ENCODE data around the gene GUCY2D. TPM values are rescaled to one million over a fixed set of nuclear protein-coding genes. Genes with fewer than 3 reads are reported as not detected.

GUCY2D gene
- polyA plus RNA-seq, 4 donors: 0.37 to 0.88 (median 0.40) TPM; not detected in 1

GRCh38 chr17:7989781-7990655 is 12.4 kb upstream of the GUCY2D start:
- DNase-seq (ENCODE audit: low read depth in 4 of 4, low spot score in 2 of 4): peak; percentile 59 to 70 (median 66)

DNA sequence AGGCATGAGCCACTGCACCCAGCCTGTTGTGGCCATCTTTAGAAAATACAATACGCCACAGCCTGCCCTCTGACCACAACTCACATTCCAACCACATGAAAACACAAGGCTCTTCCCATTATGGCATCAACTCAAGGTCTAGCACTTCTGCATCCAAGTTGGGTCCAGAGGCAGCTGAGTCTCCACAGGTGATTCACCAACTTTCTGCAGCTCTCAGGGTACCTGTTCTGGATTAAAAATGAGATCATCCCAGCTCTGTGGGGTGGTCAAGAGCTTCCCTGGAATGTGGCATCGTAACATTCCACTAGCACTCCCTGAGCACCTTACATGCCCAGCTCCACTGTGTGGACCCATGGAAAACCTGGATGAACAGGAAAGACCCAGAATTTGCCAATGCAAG is 9.9 kb upstream of the GUCY2D start:
- no peak for DNase-seq (ENCODE audit: low read depth in 4 of 4, low spot score in 2 of 4)

GRCh38 chr17:7992924-7993323 is 9.5 kb upstream of the GUCY2D start:
- no peak for DNase-seq (ENCODE audit: low read depth in 4 of 4, low spot score in 2 of 4)

- DNase-seq (ENCODE audit: low read depth in 4 of 4, low spot score in 2 of 4): no peak
Observed at GRCh38 chr17:7993972-7994589, 8.3 kb upstream of the GUCY2D start.

DNA sequence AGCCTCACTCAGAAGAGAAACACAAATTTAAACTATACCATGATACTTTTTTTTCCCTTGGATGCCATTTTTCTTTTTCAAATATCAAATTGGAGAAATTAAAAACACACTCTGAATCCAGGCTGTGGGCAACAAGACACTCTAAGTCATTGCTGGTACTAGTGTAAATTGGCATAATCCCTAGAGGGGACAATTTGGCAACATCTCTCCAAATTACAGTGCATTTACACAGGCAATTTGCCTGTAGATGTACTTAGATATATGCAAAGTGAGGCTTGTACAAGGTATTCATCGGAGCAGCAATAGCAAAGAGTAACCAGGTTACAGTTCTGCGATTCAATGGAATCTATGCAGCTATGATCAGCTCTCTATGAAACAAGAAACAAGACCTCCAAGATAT is 6.7 kb upstream of the GUCY2D start:
- DNase-seq (ENCODE audit: low read depth in 4 of 4, low spot score in 2 of 4): no peak

DNA sequence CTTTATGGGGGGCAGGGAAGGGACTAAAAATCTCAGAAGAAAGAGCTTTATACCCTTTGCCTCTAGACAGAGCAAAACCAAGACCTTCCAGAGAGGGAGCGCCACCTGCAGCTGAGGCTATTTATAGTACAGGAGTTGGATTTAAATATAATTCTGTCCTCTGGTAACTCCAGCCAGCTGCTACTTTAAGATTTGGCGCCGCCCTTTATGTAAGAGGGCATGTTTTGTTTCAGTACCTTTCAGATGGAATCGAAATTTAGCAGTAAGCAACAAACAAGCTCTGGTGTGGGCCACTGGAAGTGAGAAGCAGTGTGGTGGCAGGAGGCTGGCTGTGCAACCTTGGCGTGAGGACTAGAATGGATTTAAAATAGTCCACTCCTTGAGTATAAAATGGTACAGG is 5.2 kb upstream of the GUCY2D start:
- DNase-seq (ENCODE audit: low read depth in 4 of 4, low spot score in 2 of 4): no peak

- no peak for DNase-seq (ENCODE audit: low read depth in 4 of 4, low spot score in 2 of 4)
Observed at GRCh38 chr17:8002721-8003593, 542 bp downstream of the GUCY2D start.

DNA sequence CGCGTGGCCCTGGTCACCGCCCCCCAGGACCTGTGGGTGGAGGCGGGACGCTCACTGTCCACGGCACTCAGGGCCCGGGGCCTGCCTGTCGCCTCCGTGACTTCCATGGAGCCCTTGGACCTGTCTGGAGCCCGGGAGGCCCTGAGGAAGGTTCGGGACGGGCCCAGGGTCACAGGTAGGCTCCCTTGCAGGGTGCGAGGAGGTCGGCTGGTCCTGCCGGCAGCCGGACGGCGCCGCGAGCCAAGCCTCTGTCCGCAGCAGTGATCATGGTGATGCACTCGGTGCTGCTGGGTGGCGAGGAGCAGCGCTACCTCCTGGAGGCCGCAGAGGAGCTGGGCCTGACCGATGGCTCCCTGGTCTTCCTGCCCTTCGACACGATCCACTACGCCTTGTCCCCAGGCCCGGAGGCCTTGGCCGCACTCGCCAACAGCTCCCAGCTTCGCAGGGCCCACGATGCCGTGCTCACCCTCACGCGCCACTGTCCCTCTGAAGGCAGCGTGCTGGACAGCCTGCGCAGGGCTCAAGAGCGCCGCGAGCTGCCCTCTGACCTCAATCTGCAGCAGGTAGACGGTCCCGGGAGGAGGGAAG is 1.3 kb downstream of the GUCY2D start:
- DNase-seq (ENCODE audit: low read depth in 4 of 4, low spot score in 2 of 4): no peak

- DNase-seq (ENCODE audit: low read depth in 4 of 4, low spot score in 2 of 4): no peak
Observed at GRCh38 chr17:8004899-8005298, 2.5 kb downstream of the GUCY2D start.

- DNase-seq (ENCODE audit: low read depth in 4 of 4, low spot score in 2 of 4): no peak
Observed at GRCh38 chr17:8005357-8005756, 2.9 kb downstream of the GUCY2D start.

DNA sequence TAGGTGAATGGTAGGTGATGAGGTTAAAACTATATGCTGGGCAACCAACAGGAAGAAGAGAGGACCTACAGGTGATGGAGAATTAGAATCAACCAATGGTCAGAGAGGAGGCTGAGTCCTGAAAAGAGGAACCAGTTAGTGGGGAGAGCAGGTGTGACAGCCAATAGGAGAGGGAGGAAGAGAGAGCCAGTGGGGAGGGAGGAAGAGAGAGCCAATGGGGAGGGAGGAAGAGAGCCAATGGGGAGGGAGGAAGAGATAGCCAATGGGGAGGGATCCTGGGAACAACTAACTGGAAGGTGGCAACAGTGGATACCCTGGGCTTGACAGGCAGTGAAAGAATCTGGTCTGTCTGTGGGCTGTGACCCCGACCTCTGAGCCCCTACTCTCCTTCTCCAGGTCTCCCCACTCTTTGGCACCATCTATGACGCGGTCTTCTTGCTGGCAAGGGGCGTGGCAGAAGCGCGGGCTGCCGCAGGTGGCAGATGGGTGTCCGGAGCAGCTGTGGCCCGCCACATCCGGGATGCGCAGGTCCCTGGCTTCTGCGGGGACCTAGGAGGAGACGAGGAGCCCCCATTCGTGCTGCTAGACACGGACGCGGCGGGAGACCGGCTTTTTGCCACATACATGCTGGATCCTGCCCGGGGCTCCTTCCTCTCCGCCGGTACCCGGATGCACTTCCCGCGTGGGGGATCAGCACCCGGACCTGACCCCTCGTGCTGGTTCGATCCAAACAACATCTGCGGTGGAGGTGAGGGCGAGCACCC is 3.7 kb downstream of the GUCY2D start:
- DNase-seq (ENCODE audit: low read depth in 4 of 4, low spot score in 2 of 4): no peak

DNA sequence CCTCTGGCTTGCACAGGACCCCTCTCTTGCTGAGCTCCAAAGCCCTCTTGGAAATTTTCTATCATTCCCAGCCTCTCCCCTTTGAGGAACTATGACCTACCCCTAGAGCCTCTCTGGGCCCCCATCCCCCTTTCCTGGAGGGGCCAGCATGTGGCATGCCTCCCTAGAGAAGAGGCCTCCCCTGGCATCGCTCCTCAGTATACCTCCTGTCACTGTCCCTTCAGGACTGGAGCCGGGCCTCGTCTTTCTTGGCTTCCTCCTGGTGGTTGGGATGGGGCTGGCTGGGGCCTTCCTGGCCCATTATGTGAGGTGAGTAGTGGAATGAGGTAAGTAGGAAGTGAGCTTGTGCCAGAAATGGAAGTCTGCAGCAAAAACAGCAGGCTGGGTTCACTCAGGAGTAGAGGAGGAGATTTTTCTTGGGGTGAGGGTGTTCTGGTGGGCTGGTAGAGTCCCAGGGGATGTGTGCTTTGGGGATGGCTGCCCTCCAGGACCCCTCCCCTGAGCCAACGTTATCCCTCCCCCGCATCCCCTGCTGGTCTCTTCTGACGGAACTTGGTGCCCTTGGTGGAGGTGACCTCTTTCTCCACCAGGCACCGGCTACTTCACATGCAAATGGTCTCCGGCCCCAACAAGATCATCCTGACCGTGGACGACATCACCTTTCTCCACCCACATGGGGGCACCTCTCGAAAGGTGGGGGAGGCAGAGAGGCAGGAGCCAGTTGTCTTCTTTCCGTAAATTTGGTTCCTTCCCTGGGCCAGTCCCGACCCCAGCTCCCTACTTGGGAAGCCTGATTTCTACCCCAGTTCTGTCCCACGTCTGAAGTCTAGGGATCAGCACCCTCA is 4.6 kb downstream of the GUCY2D start:
- DNase-seq (ENCODE audit: low read depth in 4 of 4, low spot score in 2 of 4): no peak

- DNase-seq (ENCODE audit: low read depth in 4 of 4, low spot score in 2 of 4): no peak
Observed at GRCh38 chr17:8007836-8008235, 5.4 kb downstream of the GUCY2D start.

- no peak for DNase-seq (ENCODE audit: low read depth in 4 of 4, low spot score in 2 of 4)
Observed at GRCh38 chr17:8012045-8012580, 9.7 kb downstream of the GUCY2D start.

DNA sequence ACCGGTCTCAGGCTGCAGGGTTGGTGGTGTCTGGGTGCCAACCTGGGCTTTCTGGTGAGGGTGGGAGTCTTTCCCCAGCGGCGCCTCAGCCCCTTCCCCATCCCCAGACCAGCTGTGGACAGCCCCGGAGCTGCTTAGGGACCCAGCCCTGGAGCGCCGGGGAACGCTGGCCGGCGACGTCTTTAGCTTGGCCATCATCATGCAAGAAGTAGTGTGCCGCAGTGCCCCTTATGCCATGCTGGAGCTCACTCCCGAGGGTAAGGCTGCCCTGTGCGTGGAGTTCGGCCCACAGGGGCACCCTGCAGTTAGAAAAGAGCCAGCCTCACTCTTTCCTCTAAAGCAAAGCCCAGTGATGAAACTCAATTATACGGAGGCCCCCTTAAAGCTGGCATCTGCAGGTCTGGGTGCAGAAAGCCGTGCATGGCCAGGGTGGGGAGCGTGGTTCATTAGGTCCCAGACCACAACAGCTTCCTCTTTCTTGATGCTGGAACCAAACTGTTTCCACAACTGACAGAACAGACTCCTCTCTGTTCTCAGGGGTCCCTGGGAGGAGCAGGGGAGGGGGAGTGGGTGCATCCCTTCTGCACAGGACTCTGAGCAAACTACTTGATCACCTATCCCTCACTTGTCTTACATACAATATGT is 10.7 kb downstream of the GUCY2D start:
- DNase-seq (ENCODE audit: low read depth in 4 of 4, low spot score in 2 of 4): no peak

- DNase-seq (ENCODE audit: low read depth in 4 of 4, low spot score in 2 of 4): no peak
Observed at GRCh38 chr17:8013731-8014557, 11.5 kb downstream of the GUCY2D start.

- no peak for DNase-seq (ENCODE audit: low read depth in 4 of 4, low spot score in 2 of 4)
Observed at GRCh38 chr17:8014558-8014850, 12.1 kb downstream of the GUCY2D start.

All from left renal cortex interstitium (tissue), 4 donors.